WTC11 (cell line): ENCODE measurements around the gene LAMB4.

Experiments
- NFYB ChIP-seq: sonication (generic); formaldehyde crosslinking; conservative IDR thresholded peaks from 2 replicates; pipeline ENCODE4 v1.8.0; 2022; ENCODE audit warnings: low read depth, missing genetic modification reagents
- TF ChIP-seq, protein P1 (sequence below): fragments of 200-600 bp; IDR thresholded peaks from 2 replicates; pipeline ENCODE4 v1.8.0; 2022; ENCODE audit warnings: antibody characterized with exemption
- TF ChIP-seq, protein P2 (sequence below): sonication (generic); formaldehyde crosslinking; conservative IDR thresholded peaks from 2 replicates; pipeline ENCODE4 v1.8.1; 2023; ENCODE audit warnings: mild to moderate bottlenecking, low read depth, missing genetic modification reagents, moderate library complexity

DNA sequence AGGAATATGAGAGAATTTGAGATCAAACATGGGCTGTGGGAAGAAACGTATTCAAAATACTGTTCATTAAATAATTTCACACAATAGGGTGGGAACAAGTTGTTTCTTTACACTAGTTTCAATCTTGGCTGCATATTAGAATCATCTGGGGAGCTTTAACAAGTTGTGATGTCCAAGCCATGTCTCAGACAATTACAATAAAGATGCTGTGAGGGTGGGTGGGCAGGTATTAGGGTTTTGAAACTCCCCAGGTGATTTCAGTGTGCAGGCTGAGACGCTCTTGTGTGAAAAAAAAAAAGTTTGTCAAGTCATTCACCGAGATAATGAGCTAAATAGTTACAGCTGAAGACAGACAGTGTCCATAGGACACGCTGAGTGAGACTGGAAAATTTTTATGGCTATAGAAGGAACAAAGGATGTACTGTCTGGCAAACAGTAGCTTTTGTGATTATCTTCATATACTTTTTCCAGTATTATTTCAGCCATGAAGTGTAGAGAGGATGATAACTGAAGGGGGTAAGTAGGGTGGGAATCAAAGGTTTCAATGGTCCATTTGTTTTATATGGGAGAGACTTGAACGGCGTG, 12.6 kb upstream of the LAMB4 start:
- TF ChIP-seq, protein P1, sequence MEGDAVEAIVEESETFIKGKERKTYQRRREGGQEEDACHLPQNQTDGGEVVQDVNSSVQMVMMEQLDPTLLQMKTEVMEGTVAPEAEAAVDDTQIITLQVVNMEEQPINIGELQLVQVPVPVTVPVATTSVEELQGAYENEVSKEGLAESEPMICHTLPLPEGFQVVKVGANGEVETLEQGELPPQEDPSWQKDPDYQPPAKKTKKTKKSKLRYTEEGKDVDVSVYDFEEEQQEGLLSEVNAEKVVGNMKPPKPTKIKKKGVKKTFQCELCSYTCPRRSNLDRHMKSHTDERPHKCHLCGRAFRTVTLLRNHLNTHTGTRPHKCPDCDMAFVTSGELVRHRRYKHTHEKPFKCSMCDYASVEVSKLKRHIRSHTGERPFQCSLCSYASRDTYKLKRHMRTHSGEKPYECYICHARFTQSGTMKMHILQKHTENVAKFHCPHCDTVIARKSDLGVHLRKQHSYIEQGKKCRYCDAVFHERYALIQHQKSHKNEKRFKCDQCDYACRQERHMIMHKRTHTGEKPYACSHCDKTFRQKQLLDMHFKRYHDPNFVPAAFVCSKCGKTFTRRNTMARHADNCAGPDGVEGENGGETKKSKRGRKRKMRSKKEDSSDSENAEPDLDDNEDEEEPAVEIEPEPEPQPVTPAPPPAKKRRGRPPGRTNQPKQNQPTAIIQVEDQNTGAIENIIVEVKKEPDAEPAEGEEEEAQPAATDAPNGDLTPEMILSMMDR, result no peak
- TF ChIP-seq, protein P2, sequence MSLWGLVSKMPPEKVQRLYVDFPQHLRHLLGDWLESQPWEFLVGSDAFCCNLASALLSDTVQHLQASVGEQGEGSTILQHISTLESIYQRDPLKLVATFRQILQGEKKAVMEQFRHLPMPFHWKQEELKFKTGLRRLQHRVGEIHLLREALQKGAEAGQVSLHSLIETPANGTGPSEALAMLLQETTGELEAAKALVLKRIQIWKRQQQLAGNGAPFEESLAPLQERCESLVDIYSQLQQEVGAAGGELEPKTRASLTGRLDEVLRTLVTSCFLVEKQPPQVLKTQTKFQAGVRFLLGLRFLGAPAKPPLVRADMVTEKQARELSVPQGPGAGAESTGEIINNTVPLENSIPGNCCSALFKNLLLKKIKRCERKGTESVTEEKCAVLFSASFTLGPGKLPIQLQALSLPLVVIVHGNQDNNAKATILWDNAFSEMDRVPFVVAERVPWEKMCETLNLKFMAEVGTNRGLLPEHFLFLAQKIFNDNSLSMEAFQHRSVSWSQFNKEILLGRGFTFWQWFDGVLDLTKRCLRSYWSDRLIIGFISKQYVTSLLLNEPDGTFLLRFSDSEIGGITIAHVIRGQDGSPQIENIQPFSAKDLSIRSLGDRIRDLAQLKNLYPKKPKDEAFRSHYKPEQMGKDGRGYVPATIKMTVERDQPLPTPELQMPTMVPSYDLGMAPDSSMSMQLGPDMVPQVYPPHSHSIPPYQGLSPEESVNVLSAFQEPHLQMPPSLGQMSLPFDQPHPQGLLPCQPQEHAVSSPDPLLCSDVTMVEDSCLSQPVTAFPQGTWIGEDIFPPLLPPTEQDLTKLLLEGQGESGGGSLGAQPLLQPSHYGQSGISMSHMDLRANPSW, result no peak
- TF ChIP-seq NFYB, result no peak
